Retinal pigment epithelial cell (primary cell): Measurements from ENCODE around the gene TTLL5.

ENCODE experiments used
- DNase-seq: peaks from one replicate; pipeline ENCODE4 v3.0.0-alpha.2; 2010; ENCODE audit warnings: low read depth
- H3K4me3 ChIP-seq: 2 replicates; pipeline ENCODE4 v1.5.1; 2011; ENCODE audit warnings: mild to moderate bottlenecking, low read length, control low read depth, moderate library complexity
- CTCF ChIP-seq: conservative IDR thresholded peaks from 2 replicates; pipeline ENCODE4 v1.5.1; 2011; ENCODE audit warnings: low read depth, low read length, control low read depth, inconsistent platforms

Gene TTLL5

GRCh38 chr14:75752086-75752485 lies 91.0 kb downstream of the TTLL5 start:
- no peak for DNase-seq
- TF ChIP-seq CTCF: no peak
- H3K4me3 ChIP-seq: no peak overlapping the region

- DNase-seq: no peak
- no peak for TF ChIP-seq CTCF
- H3K4me3 ChIP-seq: no peak overlapping the region
Measured at GRCh38 chr14:75752907-75753594, 92.0 kb downstream of the TTLL5 start.

- no peak overlapping the region for H3K4me3 ChIP-seq
- no peak for DNase-seq
- no peak for TF ChIP-seq CTCF
Measured at GRCh38 chr14:75753696-75754095, 92.7 kb downstream of the TTLL5 start.

GRCh38 chr14:75757644-75758402 lies 96.8 kb downstream of the TTLL5 start:
- no peak overlapping the region for H3K4me3 ChIP-seq
- no peak for DNase-seq
- TF ChIP-seq CTCF: no peak

GRCh38 chr14:75764020-75764419 lies 103.0 kb downstream of the TTLL5 start:
- no peak overlapping the region for H3K4me3 ChIP-seq
- TF ChIP-seq CTCF: no peak
- DNase-seq: no peak

- no peak overlapping the region for H3K4me3 ChIP-seq
- no peak for DNase-seq
- TF ChIP-seq CTCF: no peak
Measured at GRCh38 chr14:75769047-75769685, 108.1 kb downstream of the TTLL5 start.
